Measurements from ENCODE around the gene PCDHGA4. TPM values are rescaled to one million over a fixed set of nuclear protein-coding genes. Genes with fewer than 3 reads are reported as not detected.
"Not testable (repeated sequence)": the region's sequence is repeated elsewhere in the genome, so short reads cannot be mapped to it uniquely, and the experiment has no call there.

The PCDHGA4 gene
- total RNA-seq, 2 donors from 2014 or later, result 0.86 to 5.0 TPM

DNA sequence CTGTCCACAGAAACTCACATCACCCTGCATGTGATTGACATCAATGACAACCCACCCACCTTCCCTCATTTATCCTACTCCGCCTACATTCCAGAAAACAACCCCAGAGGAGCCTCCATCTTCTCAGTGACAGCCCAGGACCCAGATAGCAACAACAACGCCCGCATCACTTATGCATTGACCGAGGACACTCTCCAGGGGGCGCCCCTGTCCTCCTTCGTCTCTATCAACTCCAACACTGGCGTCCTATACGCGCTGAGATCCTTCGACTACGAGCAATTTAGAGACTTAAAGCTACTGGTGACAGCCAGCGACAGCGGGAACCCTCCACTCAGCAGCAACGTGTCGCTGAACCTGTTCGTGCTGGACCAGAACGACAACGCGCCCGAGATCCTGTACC is 9.5 kb upstream of the PCDHGA4 start:
- Histone ChIP-seq H3K9ac (ENCODE audit: extremely low read depth, low read length, poor library complexity, severe bottlenecking) (no peak overlapping the region), H3K9me3 (ENCODE audit: control insufficient read depth, low read length) (peaks cover 54% of the 10 kb centered on the region), H3K36me3 (ENCODE audit: control insufficient read depth, insufficient read depth, low read length) (no peaks in the 10 kb centered on the region), H3K4me3 (ENCODE audit: low read length) (peak overlapping the region; percentile 77), H3K27ac (ENCODE audit: low read depth, low read length) (no peak overlapping the region), H3K4me1 (ENCODE audit: control insufficient read depth, insufficient read depth, low read length) (no peaks in the 10 kb centered on the region), H3K27me3 (ENCODE audit: control insufficient read depth, insufficient read depth, low read length, poor library complexity, severe bottlenecking) (no peaks in the 10 kb centered on the region)
- no peak for DNase-seq
- Mint-ChIP-seq H3K9me3 (peaks cover 58% of the 10 kb centered on the region), H3K4me1 (no peaks in the 10 kb centered on the region), H3K36me3 (ENCODE audit: low read depth) (peaks cover 29% of the 10 kb centered on the region), H3K27ac (no peak overlapping the region), H3K4me3 (no peak overlapping the region), H3K27me3 (ENCODE audit: insufficient read depth) (peaks cover 5% of the 10 kb centered on the region)
- 83 to 92% methylated on average over 12 to 20 of the region's 20 CpGs for WGBS, 2 experiments (ENCODE audit: insufficient coverage in 1 of 2, insufficient read length in 1 of 2)
- TF ChIP-seq, protein P1, sequence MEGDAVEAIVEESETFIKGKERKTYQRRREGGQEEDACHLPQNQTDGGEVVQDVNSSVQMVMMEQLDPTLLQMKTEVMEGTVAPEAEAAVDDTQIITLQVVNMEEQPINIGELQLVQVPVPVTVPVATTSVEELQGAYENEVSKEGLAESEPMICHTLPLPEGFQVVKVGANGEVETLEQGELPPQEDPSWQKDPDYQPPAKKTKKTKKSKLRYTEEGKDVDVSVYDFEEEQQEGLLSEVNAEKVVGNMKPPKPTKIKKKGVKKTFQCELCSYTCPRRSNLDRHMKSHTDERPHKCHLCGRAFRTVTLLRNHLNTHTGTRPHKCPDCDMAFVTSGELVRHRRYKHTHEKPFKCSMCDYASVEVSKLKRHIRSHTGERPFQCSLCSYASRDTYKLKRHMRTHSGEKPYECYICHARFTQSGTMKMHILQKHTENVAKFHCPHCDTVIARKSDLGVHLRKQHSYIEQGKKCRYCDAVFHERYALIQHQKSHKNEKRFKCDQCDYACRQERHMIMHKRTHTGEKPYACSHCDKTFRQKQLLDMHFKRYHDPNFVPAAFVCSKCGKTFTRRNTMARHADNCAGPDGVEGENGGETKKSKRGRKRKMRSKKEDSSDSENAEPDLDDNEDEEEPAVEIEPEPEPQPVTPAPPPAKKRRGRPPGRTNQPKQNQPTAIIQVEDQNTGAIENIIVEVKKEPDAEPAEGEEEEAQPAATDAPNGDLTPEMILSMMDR (conservative IDR thresholded peaks at IDR 0.05), result no peak

DNA sequence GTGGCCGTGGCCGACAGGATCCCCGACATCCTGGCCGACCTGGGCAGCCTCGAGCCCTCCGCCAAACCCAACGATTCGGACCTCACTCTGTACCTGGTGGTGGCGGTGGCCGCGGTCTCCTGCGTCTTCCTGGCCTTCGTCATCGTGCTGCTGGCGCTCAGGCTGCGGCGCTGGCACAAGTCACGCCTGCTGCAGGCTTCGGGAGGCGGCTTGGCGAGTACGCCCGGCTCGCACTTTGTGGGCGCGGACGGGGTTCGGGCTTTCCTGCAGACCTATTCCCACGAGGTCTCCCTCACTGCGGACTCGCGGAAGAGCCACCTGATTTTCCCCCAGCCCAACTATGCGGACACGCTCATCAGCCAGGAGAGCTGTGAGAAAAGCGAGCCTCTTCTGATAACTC is 8.8 kb upstream of the PCDHGA4 start:
- H3K27ac ChIP-seq (ENCODE audit: low read depth, low read length); H3K9ac ChIP-seq (ENCODE audit: extremely low read depth, low read length, poor library complexity, severe bottlenecking); H3K4me3 Mint-ChIP-seq; DNase-seq; H3K27me3 Mint-ChIP-seq (ENCODE audit: insufficient read depth); H3K36me3 ChIP-seq (ENCODE audit: control insufficient read depth, insufficient read depth, low read length); H3K27ac Mint-ChIP-seq; H3K4me1 ChIP-seq (ENCODE audit: control insufficient read depth, insufficient read depth, low read length); H3K27me3 ChIP-seq (ENCODE audit: control insufficient read depth, insufficient read depth, low read length, poor library complexity, severe bottlenecking); H3K4me1 Mint-ChIP-seq: not testable (repeated sequence)
- Histone ChIP-seq H3K4me3 (ENCODE audit: low read length) (peak overlapping the region; percentile 24), H3K9me3 (ENCODE audit: control insufficient read depth, low read length) (peaks cover 61% of the 10 kb centered on the region)
- WGBS, 2 experiments (ENCODE audit: insufficient coverage in 1 of 2, insufficient read length in 1 of 2), result 91 to 100% methylated on average over 8 to 24 of the region's 35 CpGs
- Mint-ChIP-seq H3K9me3 (peaks cover 60% of the 10 kb centered on the region), H3K36me3 (ENCODE audit: low read depth) (peaks cover 34% of the 10 kb centered on the region)

DNA sequence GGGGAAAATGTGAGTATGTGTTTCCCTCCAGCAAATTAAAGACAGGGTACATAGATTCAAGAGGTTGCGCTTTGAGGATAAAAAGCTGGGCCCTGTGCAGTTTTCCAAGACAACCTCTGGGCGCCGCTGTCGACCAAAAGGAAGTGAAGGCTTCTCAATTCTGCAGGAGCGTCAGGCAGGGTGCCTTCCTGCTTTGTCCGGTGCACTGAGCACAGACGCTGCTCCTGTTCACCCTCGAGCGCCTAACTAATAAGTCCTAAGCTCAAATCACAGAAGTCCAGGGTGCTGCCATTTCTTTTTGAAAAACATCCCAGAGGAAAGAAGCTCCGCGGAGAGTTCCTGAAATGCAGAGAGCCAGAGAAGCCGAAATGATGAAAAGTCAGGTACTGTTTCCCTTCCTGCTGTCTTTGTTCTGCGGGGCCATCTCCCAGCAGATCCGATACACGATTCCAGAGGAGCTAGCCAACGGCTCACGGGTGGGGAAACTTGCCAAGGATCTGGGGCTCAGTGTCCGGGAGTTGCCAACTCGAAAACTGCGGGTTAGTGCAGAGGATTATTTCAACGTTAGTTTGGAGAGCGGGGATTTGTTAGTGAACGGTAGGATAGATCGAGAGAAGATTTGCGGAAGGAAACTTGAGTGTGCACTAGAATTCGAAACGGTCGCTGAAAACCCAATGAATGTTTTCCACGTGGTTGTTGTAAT is 4.8 kb upstream of the PCDHGA4 start, which contains the start of gene PCDHGB1:
TSS of gene PCDHGB1 (plus strand) at position 183 of the 703 bp plus-strand sequence. CDS start at position 345, 162 bp downstream.
- 80 to 85% methylated on average over 24 to 29 of the region's 29 CpGs for WGBS, 2 experiments (ENCODE audit: insufficient coverage in 1 of 2, insufficient read length in 1 of 2)
- TF ChIP-seq, protein P1 (conservative IDR thresholded peaks at IDR 0.05), result peak; percentile 84

More for the DNA sequence above, 4.8 kb upstream of the PCDHGA4 start, which contains the start of gene PCDHGB1:
- Mint-ChIP-seq H3K36me3 (ENCODE audit: low read depth) (peaks cover 56% of the 10 kb centered on the region), H3K4me1 (no peaks in the 10 kb centered on the region), H3K27me3 (ENCODE audit: insufficient read depth) (peaks cover 1% of the 10 kb centered on the region), H3K4me3 (peak within 1 kb of the TSS; percentile 57), H3K27ac (no peak within 1 kb of the TSS), H3K9me3 (peaks cover 57% of the 10 kb centered on the region)
- Histone ChIP-seq H3K27me3 (ENCODE audit: control insufficient read depth, insufficient read depth, low read length, poor library complexity, severe bottlenecking) (no peaks in the 10 kb centered on the region), H3K36me3 (ENCODE audit: control insufficient read depth, insufficient read depth, low read length) (no peaks in the 10 kb centered on the region), H3K4me1 (ENCODE audit: control insufficient read depth, insufficient read depth, low read length) (no peaks in the 10 kb centered on the region), H3K27ac (ENCODE audit: low read depth, low read length) (no peak within 1 kb of the TSS), H3K4me3 (ENCODE audit: low read length) (peak within 1 kb of the TSS; percentile 4), H3K9ac (ENCODE audit: extremely low read depth, low read length, poor library complexity, severe bottlenecking) (no peak within 1 kb of the TSS), H3K9me3 (ENCODE audit: control insufficient read depth, low read length) (peaks cover 72% of the 10 kb centered on the region)
- peak; percentile 89 for DNase-seq

All from endodermal cell (in vitro differentiated cells).